Stimulated activated effector memory CD8-positive, alpha-beta T cell treated with anti-CD3 and anti-CD28 coated beads, Interleukin-12 subunit alpha, Interleukin-12 subunit beta, amount 100 ng/mL, for 72 hours (primary cell): ENCODE data around the gene FDX1.

Experiments
- ATAC-seq: fragments of 150-1000 bp; cut with Tn5 transposase; 2 replicates; pipeline ENCODE4 v1.10.0; 2021
- DNase-seq, 2 donors: peaks; one replicate each; pipeline ENCODE4 v3.0.0; 2021 to 2022; ENCODE audit warnings: low spot score in 2 of 2
- H3K27ac Mint-ChIP-seq: one replicate; pipeline ENCODE4 v1.8.0; 2022; ENCODE audit warnings: mild to moderate bottlenecking, mixed read lengths
- H3K36me3 Mint-ChIP-seq: one replicate; pipeline ENCODE4 v1.8.0; 2022; ENCODE audit warnings: mild to moderate bottlenecking, mixed read lengths
- H3K4me1 Mint-ChIP-seq: one replicate; pipeline ENCODE4 v1.8.0; 2022; ENCODE audit warnings: mixed read lengths
- H3K4me3 Mint-ChIP-seq: one replicate; pipeline ENCODE4 v1.8.0; 2022; ENCODE audit warnings: mild to moderate bottlenecking, mixed read lengths
- H3K9me3 Mint-ChIP-seq: one replicate; pipeline ENCODE4 v1.8.0; 2022; ENCODE audit warnings: mixed read lengths

The FDX1 gene

DNA sequence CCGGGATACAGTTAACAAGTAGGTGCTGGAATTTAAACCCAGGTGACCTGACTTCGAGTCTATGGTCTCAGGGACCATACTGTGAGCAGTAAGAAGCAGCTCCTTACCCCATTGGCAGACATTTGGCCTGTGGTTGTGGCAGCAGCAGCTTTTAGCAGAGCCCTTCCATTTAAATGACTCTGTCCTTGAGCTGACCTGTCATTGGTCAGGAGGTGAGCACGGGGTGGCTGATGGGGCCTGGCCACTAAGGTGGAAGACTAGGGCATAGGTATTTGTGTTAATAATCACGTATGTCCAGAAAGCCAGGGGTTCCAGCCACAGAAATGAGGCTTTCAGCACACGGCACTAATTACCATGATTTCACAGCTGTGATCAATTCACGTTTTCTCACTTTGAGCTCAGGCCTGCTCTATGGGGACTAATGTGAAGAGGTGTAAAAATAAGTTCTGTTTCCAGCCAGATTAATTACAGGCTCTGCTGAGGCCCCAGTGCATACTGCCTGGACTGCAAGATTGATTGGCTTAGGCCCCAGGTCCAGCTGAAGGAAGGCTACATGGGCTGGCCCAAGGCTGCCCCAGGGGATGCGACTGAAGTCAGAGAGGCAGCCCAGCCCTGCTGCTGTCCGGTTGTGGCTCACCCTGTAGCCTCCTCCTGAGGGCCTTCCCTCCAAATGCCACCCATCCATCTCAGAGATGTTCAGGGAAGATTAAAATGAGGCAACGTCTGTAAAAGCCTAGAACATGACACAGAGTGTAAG lies 76.0 kb downstream of the FDX1 start:
- ATAC-seq (no peak), DNase-seq (no peak)
- Mint-ChIP-seq H3K4me3 (no peak overlapping the region), H3K9me3 (no peaks in the 10 kb centered on the region), H3K36me3 (no peaks in the 10 kb centered on the region), H3K27ac (no peak overlapping the region), H3K4me1 (no peaks in the 10 kb centered on the region)

DNA sequence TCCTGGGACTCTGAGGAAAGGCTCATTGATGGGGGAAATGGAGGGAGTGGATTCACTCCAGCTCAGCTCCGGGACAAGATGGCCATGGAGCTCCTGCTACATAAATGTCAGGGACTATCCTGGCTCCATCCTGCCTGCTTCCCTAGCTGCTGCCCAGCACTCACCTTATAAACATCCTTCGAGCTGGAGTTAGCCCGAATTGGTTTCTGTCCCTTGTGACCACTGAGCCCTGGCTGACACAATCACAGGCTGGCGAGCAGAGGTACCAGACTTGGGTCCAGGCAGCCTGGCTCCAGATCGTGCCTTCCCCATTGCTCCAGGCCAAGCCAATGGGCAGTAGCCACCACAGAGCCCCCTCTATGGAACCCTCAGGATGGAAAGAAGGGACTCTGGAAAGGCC lies 77.6 kb downstream of the FDX1 start:
- Mint-ChIP-seq H3K27ac (no peak overlapping the region), H3K4me1 (no peaks in the 10 kb centered on the region), H3K36me3 (no peaks in the 10 kb centered on the region), H3K4me3 (no peak overlapping the region), H3K9me3 (no peaks in the 10 kb centered on the region)
- ATAC-seq (no peak), DNase-seq (no peak)

DNA sequence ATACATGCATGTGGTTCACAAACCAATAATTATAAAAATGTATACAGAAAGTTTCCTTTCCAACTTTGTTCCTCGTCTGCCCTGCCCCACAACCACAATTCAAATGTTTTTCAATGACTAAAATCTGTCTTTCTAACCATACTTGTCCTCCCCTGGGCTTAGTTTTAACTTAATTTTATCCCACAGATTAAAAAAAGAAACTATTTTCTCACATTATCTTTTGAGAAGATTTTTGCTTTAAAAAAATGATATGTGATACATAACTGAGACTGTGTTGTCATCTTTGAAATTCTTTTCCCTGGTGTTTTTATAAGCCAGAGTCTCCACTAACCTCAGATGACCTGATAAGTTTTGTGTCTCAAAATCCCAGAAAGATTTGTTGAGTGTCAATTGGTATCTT lies 79.0 kb downstream of the FDX1 start:
- ATAC-seq (no peak), DNase-seq (no peak)
- no peak overlapping the region for H3K27ac Mint-ChIP-seq
- H3K4me1 Mint-ChIP-seq = no peaks in the 10 kb centered on the region
- H3K4me3 Mint-ChIP-seq = no peak overlapping the region
- no peaks in the 10 kb centered on the region for H3K36me3 Mint-ChIP-seq
- H3K9me3 Mint-ChIP-seq = no peaks in the 10 kb centered on the region

DNA sequence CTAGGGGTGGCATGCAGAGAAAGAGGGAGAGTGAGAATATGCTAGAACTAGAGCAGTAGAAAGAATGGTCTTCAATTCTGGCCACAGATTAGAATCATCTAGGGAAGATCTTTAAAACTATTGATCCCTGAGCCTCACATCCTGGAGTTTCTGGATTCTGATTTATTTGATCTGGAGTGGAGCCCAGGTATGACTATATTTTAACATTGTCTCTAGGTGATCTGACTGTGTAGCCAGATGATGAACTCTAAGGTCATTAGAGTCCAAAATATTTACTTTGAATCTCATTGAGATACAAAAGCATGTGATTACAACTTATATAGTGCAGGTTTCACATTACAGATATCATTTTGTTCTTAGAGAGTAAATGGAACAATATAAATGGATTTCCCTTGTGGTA lies 79.7 kb downstream of the FDX1 start:
- no peak for ATAC-seq
- no peaks in the 10 kb centered on the region for H3K4me1 Mint-ChIP-seq
- DNase-seq = no peak
- H3K9me3 Mint-ChIP-seq = no peaks in the 10 kb centered on the region
- no peak overlapping the region for H3K27ac Mint-ChIP-seq
- no peaks in the 10 kb centered on the region for H3K36me3 Mint-ChIP-seq
- no peak overlapping the region for H3K4me3 Mint-ChIP-seq

DNA sequence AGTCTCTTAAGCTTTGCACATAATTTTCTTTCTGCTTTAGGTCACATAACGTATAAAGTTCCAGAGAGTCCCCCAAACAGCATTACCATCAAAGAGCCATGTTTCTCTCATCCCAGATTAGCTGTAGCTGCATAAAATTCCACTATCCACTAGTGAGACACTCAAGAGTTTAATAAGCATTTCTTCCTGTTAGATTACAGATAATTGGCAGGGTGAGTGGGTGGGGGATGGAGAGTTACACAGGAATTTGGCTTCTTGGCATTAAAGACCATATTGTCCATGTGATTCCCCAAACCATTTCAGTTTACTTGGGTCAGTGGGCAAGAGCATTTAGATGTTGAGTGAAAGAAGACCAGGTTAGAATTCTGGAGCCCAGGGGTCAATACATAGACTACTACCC lies 82.3 kb downstream of the FDX1 start:
- DNase-seq (no peak), ATAC-seq (no peak)
- no peak overlapping the region for H3K4me3 Mint-ChIP-seq
- no peaks in the 10 kb centered on the region for H3K9me3 Mint-ChIP-seq
- no peak overlapping the region for H3K27ac Mint-ChIP-seq
- no peaks in the 10 kb centered on the region for H3K4me1 Mint-ChIP-seq
- no peaks in the 10 kb centered on the region for H3K36me3 Mint-ChIP-seq

DNA sequence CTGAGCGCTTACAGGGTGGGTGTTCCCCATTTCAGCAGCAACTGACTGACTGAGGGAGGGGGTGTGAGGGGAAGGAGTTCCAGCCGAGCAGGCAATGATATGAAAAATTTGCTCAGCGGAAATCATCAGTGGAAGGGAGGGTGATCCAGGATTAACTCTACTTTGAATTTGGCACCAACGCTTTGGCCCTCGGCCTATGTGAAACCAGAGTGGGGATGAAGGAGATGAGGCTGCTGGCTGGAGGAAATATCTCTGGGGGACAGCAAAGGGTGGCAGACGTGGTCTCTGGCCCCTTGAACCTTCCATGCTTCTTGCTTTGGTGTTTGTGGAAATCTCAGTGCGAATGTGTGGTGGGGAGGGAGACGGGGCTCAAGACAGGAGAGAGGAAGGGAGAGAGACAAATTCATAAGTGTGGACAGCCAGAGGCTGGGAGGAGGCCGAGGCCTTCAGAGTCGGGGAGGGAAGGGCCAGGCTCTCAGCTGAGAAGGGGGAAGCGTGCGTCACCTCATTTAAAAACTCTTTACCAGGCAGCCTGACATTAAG lies 83.6 kb downstream of the FDX1 start:
- peaks cover 4% of the 10 kb centered on the region for H3K9me3 Mint-ChIP-seq
- ATAC-seq = no peak

DNA sequence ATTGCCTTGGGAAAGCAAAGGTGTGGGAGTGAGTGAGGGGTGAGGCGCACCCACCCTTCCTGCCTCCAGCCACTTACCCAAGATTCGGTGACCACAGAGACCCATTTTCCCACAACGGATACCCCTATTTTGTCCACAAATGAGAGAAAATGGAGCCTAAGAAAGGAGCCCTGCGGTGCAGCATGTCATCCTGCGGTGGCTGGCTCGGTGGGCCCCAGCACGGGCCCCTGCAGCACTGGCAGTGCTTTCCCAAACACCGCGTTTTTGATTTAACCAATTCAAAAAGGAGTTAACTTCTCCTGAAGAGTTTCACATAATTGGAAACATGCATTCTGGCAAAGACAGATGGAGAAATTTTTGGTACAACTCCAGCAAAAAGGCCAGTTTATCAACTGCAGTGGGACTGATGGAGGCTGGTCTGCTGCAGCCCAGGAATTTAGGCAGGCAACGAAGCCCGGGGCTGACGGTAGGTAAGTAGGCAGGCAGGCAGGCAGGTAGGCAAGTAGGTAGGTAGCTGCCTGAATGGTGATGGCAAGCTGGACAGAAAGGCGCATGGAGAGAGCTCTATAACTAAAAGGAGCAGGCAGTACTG lies 84.2 kb downstream of the FDX1 start:
- Mint-ChIP-seq H3K36me3 (no peaks in the 10 kb centered on the region), H3K4me1 (no peaks in the 10 kb centered on the region), H3K4me3 (no peak overlapping the region), H3K27ac (no peak overlapping the region), H3K9me3 (peaks cover 5% of the 10 kb centered on the region)
- DNase-seq (no peak), ATAC-seq (no peak)

More for the DNA sequence above, 83.6 kb downstream of the FDX1 start:
- H3K36me3 Mint-ChIP-seq = no peaks in the 10 kb centered on the region
- no peak overlapping the region for H3K4me3 Mint-ChIP-seq
- no peaks in the 10 kb centered on the region for H3K4me1 Mint-ChIP-seq
- DNase-seq = no peak
- no peak overlapping the region for H3K27ac Mint-ChIP-seq
